K562 (cell line): ENCODE measurements around the gene MAP1LC3B. TPM values are rescaled to one million over a fixed set of nuclear protein-coding genes. Genes with fewer than 3 reads are reported as not detected.
A peak's percentile ranks its signal among the peaks of the same experiment; 100 is the strongest.

Source experiments
- ATAC-seq: fragments of 200-7000 bp; cut with Tn5 transposase; 3 replicates; pipeline ENCODE4 v1.9.1; 2020; ENCODE audit warnings: moderate library complexity
- BruUV-seq: library from RNA; stranded (reverse); fragments of 400-500 nt; replicated peaks from 2 replicates; lab custom pipeline; 2021; lab: Mats Ljungman, UMichigan
- CTCF ChIA-PET: fragments of 300-600 bp; formaldehyde crosslinking; extraction: SDS; loops from one replicate; lab custom pipeline; 2021; ENCODE audit warnings: low intra/inter-chr PET ratio; lab: Yijun Ruan, JAX
- POLR2A ChIA-PET: fragments of 300-600, 350-650 bp; sonication (Branson Sonifier 250); formaldehyde crosslinking; extraction: SDS; loops from one replicate; lab custom pipeline; 2021; ENCODE audit warnings: antibody characterized with exemption, inconsistent platforms; lab: Yijun Ruan, JAX
- DNase-seq, 4 experiments: peaks; one replicate each; pipeline versions ENCODE4 v3.0.0 to v3.0.0-alpha.2; 2011 to 2018; ENCODE audit warnings: low spot score in 3 of 4, mixed read lengths in 3 of 4; ENCODE audit errors: extremely low read depth in 1 of 4
- FAIRE-seq: peaks from 2 replicates; lab custom pipeline; 2011; peaks lifted over from hg19 to GRCh38; lab: Jason Lieb, UNC
- H2AFZ ChIP-seq: 2 replicates; pipeline ENCODE4 v1.6.0; 2011; ENCODE audit warnings: low read depth, low read length, control low read depth, inconsistent platforms
- H3K27ac ChIP-seq: fragments of 200-600 bp; 3 replicates; pipeline ENCODE4 v1.8.0; 2011; ENCODE audit warnings: low read depth, mild to moderate bottlenecking, control low read depth, inconsistent platforms, low read length, moderate library complexity, mixed read lengths; ENCODE audit errors: extremely low read depth
- H3K27me3 ChIP-seq, 2 experiments: fragments of 300-600 bp in 1 of 2; 2 replicates in 1 of 2; 3 replicates in 1 of 2; pipeline versions ENCODE4 v1.6.0 to v1.8.0; 2011; ENCODE audit warnings: inconsistent platforms in 2 of 2, low read length in 2 of 2, mild to moderate bottlenecking in 1 of 2, mixed read lengths in 1 of 2, moderate library complexity in 1 of 2; ENCODE audit not compliant: control insufficient read depth in 2 of 2, insufficient read depth in 2 of 2
- H3K36me3 ChIP-seq: fragments of 300-600 bp; 3 replicates; pipeline ENCODE4 v1.8.0; 2011; ENCODE audit warnings: mild to moderate bottlenecking, low read length, inconsistent platforms; ENCODE audit not compliant: control insufficient read depth, insufficient read depth
- H3K4me1 ChIP-seq, 2 experiments: fragments of 200-600 bp in 1 of 2; replicated peaks in 1 of 2; 2 replicates in 1 of 2; 3 replicates in 1 of 2; pipeline versions ENCODE4 v1.5.1 to v1.8.0; 2011; ENCODE audit warnings: inconsistent platforms in 2 of 2, low read length in 2 of 2, mild to moderate bottlenecking in 1 of 2, mixed read lengths in 1 of 2, moderate library complexity in 1 of 2; ENCODE audit not compliant: control insufficient read depth in 2 of 2, insufficient read depth in 2 of 2
- H3K4me2 ChIP-seq: 2 replicates; pipeline ENCODE4 v1.6.1; 2011; ENCODE audit warnings: low read length, control low read depth, inconsistent platforms, mixed read lengths; ENCODE audit not compliant: insufficient read depth
- H3K4me3 ChIP-seq: fragments of 200-600 bp; sonication (generic), shearing (Covaris generic); 2 replicates; pipeline ENCODE4 v1.5.1; 2016; ENCODE audit warnings: control low read depth, inconsistent platforms
- H3K79me2 ChIP-seq: fragments of 200-600 bp; 3 replicates; pipeline ENCODE4 v1.8.0; 2011; ENCODE audit warnings: low read length, inconsistent platforms; ENCODE audit not compliant: control insufficient read depth, insufficient read depth
- H3K9ac ChIP-seq, 2 experiments: 2 replicates each; pipeline versions ENCODE4 v1.6.0 to v1.6.1; 2011; ENCODE audit warnings: low read depth in 2 of 2, low read length in 2 of 2, control low read depth in 1 of 2, inconsistent platforms in 1 of 2, mild to moderate bottlenecking in 1 of 2, mixed read lengths in 1 of 2; ENCODE audit not compliant: insufficient read depth in 1 of 2
- H3K9me1 ChIP-seq: one replicate; pipeline ENCODE4 v1.6.0; 2011; ENCODE audit warnings: inconsistent platforms, mild to moderate bottlenecking, low read length, moderate library complexity; ENCODE audit not compliant: control insufficient read depth, insufficient read depth
- H3K9me3 ChIP-seq: replicated peaks from 2 replicates; pipeline ENCODE4 v1.5.1; 2011; ENCODE audit warnings: low read depth, low read length, inconsistent platforms; ENCODE audit not compliant: control insufficient read depth, insufficient read depth
- H4K20me1 ChIP-seq: replicated peaks from 2 replicates; pipeline ENCODE4 v1.6.1; 2011; ENCODE audit warnings: low read length, inconsistent platforms, mixed read lengths; ENCODE audit not compliant: control insufficient read depth, insufficient read depth
- ARNT ChIP-seq, 2 experiments: fragments of 450-650 bp; IDR thresholded peaks; 2 replicates each; pipeline ENCODE4 v1.6.1; 2016; ENCODE audit warnings: mild to moderate bottlenecking in 1 of 2
- CBX3 ChIP-seq, 2 experiments: IDR thresholded peaks; 1 replicate in 1 of 2; 2 replicates in 1 of 2; pipeline ENCODE4 v1.6.1; 2012; ENCODE audit warnings: inconsistent platforms in 2 of 2, low read length in 2 of 2, borderline replicate concordance in 1 of 2, control low read depth in 1 of 2
- HNRNPL ChIP-seq: fragments of 200-400 bp; formaldehyde crosslinking; IDR thresholded peaks from 2 replicates; pipeline ENCODE4 v1.6.1; 2017; ENCODE audit warnings: low read depth, mild to moderate bottlenecking, low read length
- MEIS2 ChIP-seq: fragments of 450-650 bp; IDR thresholded peaks from 2 replicates; pipeline ENCODE4 v1.6.1; 2014; ENCODE audit warnings: mild to moderate bottlenecking; ENCODE audit not compliant: partially characterized antibody
- NCOA6 ChIP-seq: fragments of 450-650 bp; IDR thresholded peaks from 2 replicates; pipeline ENCODE4 v1.6.1; 2017; ENCODE audit warnings: mild to moderate bottlenecking
- NKRF ChIP-seq: fragments of 450-650 bp; IDR thresholded peaks from 2 replicates; pipeline ENCODE4 v1.6.1; 2016; ENCODE audit warnings: borderline replicate concordance
- RBBP5 ChIP-seq: fragments of 200-600 bp; sonication (generic); IDR thresholded peaks from 2 replicates; pipeline ENCODE4 v1.6.1; 2012; ENCODE audit warnings: borderline replicate concordance, mild to moderate bottlenecking, low read length, control low read depth, inconsistent platforms; ENCODE audit not compliant: insufficient read depth, poor library complexity, severe bottlenecking
- TFE3 ChIP-seq: fragments of 450-650 bp; formaldehyde crosslinking; IDR thresholded peaks from 2 replicates; pipeline ENCODE4 v1.4.0; 2020; ENCODE audit warnings: mild to moderate bottlenecking, mixed read lengths
- TGIF2 ChIP-seq: sonication (generic); formaldehyde crosslinking; IDR thresholded peaks from 2 replicates; pipeline ENCODE4 v1.8.1; 2022; ENCODE audit warnings: mild to moderate bottlenecking, missing genetic modification reagents, moderate library complexity
- UBTF ChIP-seq, 2 experiments: IDR thresholded peaks; 2 replicates each; pipeline ENCODE4 v1.6.1; 2012; ENCODE audit warnings: improper control_type of control experiment in 2 of 2, low read depth in 2 of 2, low read length in 2 of 2, borderline replicate concordance in 1 of 2
- ZBTB17 ChIP-seq: fragments of 450-650 bp; formaldehyde crosslinking; IDR thresholded peaks from 2 replicates; pipeline ENCODE4 v1.4.0; 2020; ENCODE audit warnings: mild to moderate bottlenecking
- ZFP1 ChIP-seq: fragments of 450-650 bp; formaldehyde crosslinking; IDR thresholded peaks from 2 replicates; pipeline ENCODE4 v1.4.0; 2020; ENCODE audit warnings: mild to moderate bottlenecking, mixed read lengths
- ZNF449 ChIP-seq: fragments of 250-450 bp; sonication (Bioruptor Pico); IDR thresholded peaks from 2 replicates; pipeline ENCODE4 v1.8.0; 2022; ENCODE audit warnings: moderate library complexity, mild to moderate bottlenecking, inconsistent platforms
- WGBS: fragments of 100-300 bp; shearing (Covaris generic); methylation state at CpG from one replicate; pipeline ENCODE4 v1.1.6; 2016; ENCODE audit warnings: low coverage, mixed read lengths; ENCODE audit not compliant: insufficient coverage; ENCODE audit errors: missing lambda C conversion rate; 5-methylcytosine and 5-hydroxymethylcytosine counted together
- in situ Hi-C: fragments of 300-500 bp; cut with MboI; formaldehyde crosslinking; loops from 4 replicates; pipeline ENCODE4 v1.15.0; 2018; ENCODE audit warnings: inconsistent platforms, mixed read lengths
- intact Hi-C: fragments of 100-400 bp; cut with micrococcal nuclease; formaldehyde crosslinking; loops from 2 replicates; pipeline ENCODE4 v1.14.2; 2022
- polyA plus RNA-seq, 8 experiments: library from polyadenylated mRNA; depleted of rRNA in 4 of 8; stranded (reverse) in 5 of 8; unstranded in 3 of 8; fragments of >200 nt; fragmentation: Nextera tagmentation in 2 of 8; fragmentation: Illumina TruSeq in 1 of 8; extraction: Ambion mirVana in 2 of 8; extraction: Trizol in 1 of 8; gene quantifications; 2 replicates each; pipeline versions ENCODE4 v1.2.1 to v1.2.3, GENCODE V29; 2011 to 2014; ENCODE audit warnings: inconsistent platforms in 1 of 8, missing spikeins in 1 of 8
- total RNA-seq, 7 experiments: library from RNA; depleted of rRNA in 6 of 7; stranded (reverse); fragments of >200 nt in 6 of 7; fragmentation: Illumina TruSeq in 2 of 7; extraction: Trizol in 2 of 7; gene quantifications; 2 replicates each; pipeline versions ENCODE4 v1.2.1 to v1.2.3, GENCODE V29; 2011 to 2021; ENCODE audit warnings: low replicate concordance in 1 of 7

Gene MAP1LC3B
- total and polyA plus RNA-seq, 9 of the 15 experiments (the other 6 are each of a cell fraction or from before 2014, with no cell fraction given), result 16.0 to 81.5 (median 36.7) TPM

GRCh38 chr16:87383505-87384161 is 8.5 kb upstream of the MAP1LC3B start, which contains the start of gene FBXO31:
Gene FBXO31, minus strand, starts transcription at chr16:87383776. Its CDS starts 32 bp downstream, at chr16:87383744.
- ChIA-PET CTCF (no interaction called here), POLR2A (interaction anchor here (0.6 to 6.1 kb wide), 7 partner anchors 11 to 316 kb away, joined by 3 to 43 read pairs (median 3); partner anchors contain the start of gene MAP1LC3B)
- Histone ChIP-seq H3K4me1 (peaks cover 34 to 38% of the 10 kb centered on the region in 2 experiments), H3K9me3 (no peaks in the 10 kb centered on the region), H3K9me1 (no peaks in the 10 kb centered on the region), H3K27me3 (no peaks in the 10 kb centered on the region), H4K20me1 (peaks cover 4% of the 10 kb centered on the region; the same call in 1 of the 2 replicates), H3K36me3 (peaks cover 15% of the 10 kb centered on the region; the same call in 2 of the 3 replicates), H3K79me2 (peaks cover 49% of the 10 kb centered on the region), H3K9ac (peak within 1 kb of the TSS; percentile 79 to 96), H3K4me2 (peak within 1 kb of the TSS; percentile 85), H3K4me3 (peak within 1 kb of the TSS; percentile 78), H2AFZ (peak within 1 kb of the TSS; percentile 93), H3K27ac (peak within 1 kb of the TSS; percentile 88)
- peak; percentile 84 to 92 (median 88) for DNase-seq
- BruUV-seq, result no TSS peak
- FAIRE-seq, result peak; percentile 66
- intact Hi-C loops (loop anchor here (2.0 kb wide), 1 partner anchor 67 kb away; the partner anchor contains the start of gene C16orf95), in situ Hi-C loops (no loop called here)
- 1% methylated on average over 62 of the region's 92 CpGs for WGBS
- ATAC-seq, result peak; percentile 74
- TF ChIP-seq ARNT (IDR thresholded peaks at IDR 0.05) (no peak), NKRF (no peak), ZFP1 (CRISPR knock-in tag) (no peak), ZBTB17 (CRISPR knock-in tag) (no peak), MEIS2 (peak; percentile 54), TGIF2 (no peak), NCOA6 (no peak), UBTF (IDR thresholded peaks at IDR 0.05; ENCODE audit: borderline replicate concordance in 1 of 2, low read depth in 2 of 2, low read length in 2 of 2) (peak in 1 of 2 experiments; percentile 40; a peak in 1 of 4 replicates), TFE3 (CRISPR knock-in tag) (no peak), RBBP5 (peak; percentile 75), ZNF449 (CRISPR knock-in tag) (no peak), HNRNPL (no peak), CBX3 (IDR thresholded peaks at IDR 0.05; ENCODE audit: borderline replicate concordance in 1 of 2, low read length in 2 of 2) (peak in 1 of 2 experiments; percentile 85; a peak in 2 of 3 replicates)
